BE2C (cell line): Measurements from ENCODE around the gene MESD.

Experiments
- DNase-seq: peaks from one replicate; pipeline ENCODE4 v3.0.0-alpha.2; 2020
- H3K27me3 ChIP-seq: fragments of 250-450 bp; sonication (Bioruptor Pico); 2 replicates; pipeline ENCODE4 v1.5.1; 2020; ENCODE audit warnings: mild to moderate bottlenecking
- H3K36me3 ChIP-seq: fragments of 250-450 bp; sonication (Bioruptor Pico); 2 replicates; pipeline ENCODE4 v1.5.1; 2020; ENCODE audit warnings: mild to moderate bottlenecking
- H3K4me1 ChIP-seq: fragments of 250-450 bp; sonication (Bioruptor Pico); 2 replicates; pipeline ENCODE4 v1.5.1; 2020
- H3K4me3 ChIP-seq: 2 replicates; pipeline ENCODE4 v1.5.1; 2011; ENCODE audit warnings: low read depth, low read length
- H3K9me3 ChIP-seq: fragments of 250-450 bp; sonication (Bioruptor Pico); 2 replicates; pipeline ENCODE4 v1.5.1; 2020
- CTCF ChIP-seq: IDR thresholded peaks from 2 replicates; pipeline ENCODE4 v1.5.1; 2012; ENCODE audit warnings: mild to moderate bottlenecking, low read depth, low read length

MESD gene

GRCh38 chr15:81032355-81032754 is 42.7 kb upstream of the MESD start:
- no peak for TF ChIP-seq CTCF
- Histone ChIP-seq H3K4me3 (no peak overlapping the region), H3K36me3 (no peaks in the 10 kb centered on the region), H3K4me1 (no peaks in the 10 kb centered on the region), H3K9me3 (no peaks in the 10 kb centered on the region), H3K27me3 (no peaks in the 10 kb centered on the region)
- DNase-seq: no peak

- H3K36me3 ChIP-seq: no peaks in the 10 kb centered on the region
- DNase-seq: no peak
- H3K27me3 ChIP-seq: no peaks in the 10 kb centered on the region
- H3K4me1 ChIP-seq: no peaks in the 10 kb centered on the region
- H3K4me3 ChIP-seq: no peak overlapping the region
- no peaks in the 10 kb centered on the region for H3K9me3 ChIP-seq
- no peak for TF ChIP-seq CTCF
Observed at GRCh38 chr15:81031203-81031602, 41.6 kb upstream of the MESD start.

- Histone ChIP-seq H3K4me3 (no peak overlapping the region), H3K36me3 (no peaks in the 10 kb centered on the region), H3K27me3 (no peaks in the 10 kb centered on the region), H3K9me3 (no peaks in the 10 kb centered on the region), H3K4me1 (no peaks in the 10 kb centered on the region)
- TF ChIP-seq CTCF: no peak
- no peak for DNase-seq
Observed at GRCh38 chr15:81030301-81030750, 40.7 kb upstream of the MESD start.

GRCh38 chr15:81029414-81030300 is 40.0 kb upstream of the MESD start:
- no peak for DNase-seq
- H3K9me3 ChIP-seq: no peaks in the 10 kb centered on the region
- TF ChIP-seq CTCF: no peak
- H3K4me1 ChIP-seq: no peaks in the 10 kb centered on the region
- no peak overlapping the region for H3K4me3 ChIP-seq
- no peaks in the 10 kb centered on the region for H3K27me3 ChIP-seq
- no peaks in the 10 kb centered on the region for H3K36me3 ChIP-seq

- H3K36me3 ChIP-seq: no peaks in the 10 kb centered on the region
- no peaks in the 10 kb centered on the region for H3K4me1 ChIP-seq
- no peak overlapping the region for H3K4me3 ChIP-seq
- no peaks in the 10 kb centered on the region for H3K9me3 ChIP-seq
- no peak for TF ChIP-seq CTCF
- DNase-seq: no peak
- H3K27me3 ChIP-seq: no peaks in the 10 kb centered on the region
Observed at GRCh38 chr15:81026836-81027599, 37.4 kb upstream of the MESD start.
